Stimulated activated CD8-positive, alpha-beta memory T cell treated with anti-CD3 and anti-CD28 coated beads, Interleukin-12 subunit alpha, Interleukin-12 subunit beta, amount 100 ng/mL, for 4 hours (primary cell): ENCODE data around the gene SNAPIN.
"Not testable (repeated sequence)": the region's sequence is repeated elsewhere in the genome, so short reads cannot be mapped to it uniquely, and the experiment has no call there.

Experiments used
- DNase-seq: peaks from one replicate; pipeline ENCODE4 v3.0.0-alpha.2; 2020; ENCODE audit warnings: low read depth

The SNAPIN gene

GRCh38 chr1:153647346-153647714, 11.2 kb upstream of the SNAPIN start:
- no peak for DNase-seq

DNA sequence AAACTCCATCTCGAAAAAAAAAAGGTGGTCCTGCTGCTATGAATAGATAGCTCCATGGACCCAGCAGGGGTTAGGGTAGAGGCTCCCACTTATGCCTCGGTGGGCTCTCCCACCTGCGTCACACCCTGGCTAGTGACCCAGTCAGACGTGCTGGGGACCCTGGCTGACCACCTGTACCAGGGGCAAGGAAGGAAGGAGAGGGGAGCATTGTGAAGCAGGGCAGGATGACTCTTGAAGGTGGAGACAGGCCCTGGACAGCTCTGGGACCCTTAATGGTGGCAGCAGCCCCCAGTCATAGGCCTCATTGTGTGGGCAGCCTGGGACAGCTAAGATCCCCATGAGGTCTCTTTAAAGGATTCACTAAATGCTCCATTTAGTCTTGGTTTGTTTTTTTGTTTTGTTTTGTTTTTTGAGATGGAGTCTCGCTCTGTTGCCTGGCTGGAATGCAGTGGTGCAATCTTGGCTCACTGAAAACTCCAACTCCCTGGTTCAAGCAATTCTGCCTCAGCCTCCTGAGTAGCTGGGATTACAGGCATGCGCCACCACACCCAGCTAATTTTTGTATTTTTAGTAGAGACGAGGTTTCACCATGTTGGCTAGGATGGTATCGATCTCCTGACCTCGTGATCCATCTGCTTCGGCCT, 10.4 kb upstream of the SNAPIN start:
- DNase-seq, result no peak

DNA sequence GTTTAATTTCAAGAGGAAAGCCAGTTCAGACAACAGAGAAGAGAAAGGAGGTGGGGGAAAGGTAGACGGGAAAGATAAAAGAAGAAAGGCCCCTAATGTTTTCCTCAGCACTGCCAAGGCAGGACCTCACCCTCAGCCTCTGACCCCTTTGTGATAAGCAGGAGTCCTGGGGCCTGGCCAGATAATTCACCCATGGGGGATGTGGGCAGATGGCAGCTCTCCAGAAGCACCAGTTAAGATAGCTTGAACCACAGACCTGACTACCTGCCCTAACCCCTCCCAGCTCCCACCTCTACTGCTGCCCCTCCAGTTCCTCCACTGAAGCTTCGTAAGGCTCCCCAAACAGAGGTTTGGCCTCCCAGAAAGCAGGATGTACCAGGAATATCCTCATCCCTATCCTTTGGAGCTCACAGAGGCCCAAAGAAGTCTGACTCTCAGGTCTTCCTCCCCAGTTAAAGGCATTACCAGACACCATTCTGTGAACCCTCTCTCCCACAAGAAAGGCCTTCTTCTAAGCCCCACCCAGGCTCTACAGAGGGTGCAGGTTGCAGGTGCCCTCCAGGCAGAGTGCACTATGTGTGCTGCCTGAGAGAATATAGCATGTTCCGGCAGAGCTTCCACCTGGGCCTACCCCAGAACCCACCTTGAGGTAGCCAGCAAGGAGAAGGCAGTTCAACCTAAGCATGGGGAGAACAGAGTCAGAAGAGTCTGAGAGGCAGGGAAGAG, 9.2 kb upstream of the SNAPIN start:
- DNase-seq, result no peak

GRCh38 chr1:153649863-153650235, 8.7 kb upstream of the SNAPIN start:
- no peak for DNase-seq

DNA sequence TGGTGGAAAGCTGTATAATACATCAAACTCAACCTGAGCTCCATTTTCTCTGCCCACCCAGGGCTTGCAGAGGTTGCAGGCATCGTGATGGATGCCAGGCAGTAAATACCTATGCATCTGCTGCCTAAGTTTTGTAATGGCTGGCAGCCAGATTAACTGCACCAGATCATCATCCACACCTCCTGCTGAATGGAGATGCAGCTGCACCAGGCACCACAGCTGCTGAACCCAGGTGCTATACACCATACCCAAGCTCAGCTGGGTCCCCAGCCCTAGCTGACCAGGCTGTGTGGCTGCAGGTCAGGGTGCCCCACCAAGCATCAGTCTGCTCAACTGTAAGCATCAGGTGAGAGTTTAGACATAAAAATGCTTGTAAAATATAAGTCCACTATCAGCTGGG, 6.7 kb upstream of the SNAPIN start:
- no peak for DNase-seq

DNA sequence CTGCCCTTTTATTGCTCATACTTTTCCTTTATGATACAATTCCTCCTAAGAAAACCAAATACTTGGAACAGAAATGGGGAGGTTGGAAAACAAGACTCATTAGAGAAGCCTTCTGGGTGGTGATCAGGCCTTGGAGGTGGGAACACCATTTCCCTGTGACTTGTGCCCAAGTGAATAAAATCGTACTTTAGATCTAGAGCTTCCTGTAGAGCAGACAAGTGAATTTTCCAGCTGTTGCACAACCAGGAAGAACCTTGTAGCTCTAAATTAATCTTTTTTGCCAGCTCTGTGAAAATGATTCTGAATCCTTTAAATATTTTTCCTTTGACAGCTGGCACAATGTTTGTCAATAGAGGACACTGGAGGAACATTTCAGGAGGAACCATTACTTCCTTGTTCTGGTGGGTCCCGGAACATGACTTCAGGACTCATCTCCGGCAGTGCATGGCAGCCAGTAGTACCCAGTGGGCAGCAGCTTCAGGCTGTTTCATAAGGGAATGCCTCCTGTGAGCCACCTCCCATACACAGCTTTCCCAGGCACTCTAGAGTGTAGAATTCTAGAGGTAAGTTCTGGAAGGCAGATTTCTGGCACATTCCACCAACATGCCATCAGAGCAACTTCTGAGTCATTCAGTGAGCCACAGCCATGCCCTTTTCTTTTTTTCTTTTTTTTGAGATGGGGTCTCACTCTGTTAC, 5.5 kb upstream of the SNAPIN start:
- no peak for DNase-seq

- no peak for DNase-seq
Measured at GRCh38 chr1:153655333-153655732, 3.2 kb upstream of the SNAPIN start.

GRCh38 chr1:153659175-153659534, 652 bp downstream of the SNAPIN start:
- no peak for DNase-seq

- DNase-seq, result no peak
Measured at GRCh38 chr1:153659656-153660055, 1.2 kb downstream of the SNAPIN start.

DNA sequence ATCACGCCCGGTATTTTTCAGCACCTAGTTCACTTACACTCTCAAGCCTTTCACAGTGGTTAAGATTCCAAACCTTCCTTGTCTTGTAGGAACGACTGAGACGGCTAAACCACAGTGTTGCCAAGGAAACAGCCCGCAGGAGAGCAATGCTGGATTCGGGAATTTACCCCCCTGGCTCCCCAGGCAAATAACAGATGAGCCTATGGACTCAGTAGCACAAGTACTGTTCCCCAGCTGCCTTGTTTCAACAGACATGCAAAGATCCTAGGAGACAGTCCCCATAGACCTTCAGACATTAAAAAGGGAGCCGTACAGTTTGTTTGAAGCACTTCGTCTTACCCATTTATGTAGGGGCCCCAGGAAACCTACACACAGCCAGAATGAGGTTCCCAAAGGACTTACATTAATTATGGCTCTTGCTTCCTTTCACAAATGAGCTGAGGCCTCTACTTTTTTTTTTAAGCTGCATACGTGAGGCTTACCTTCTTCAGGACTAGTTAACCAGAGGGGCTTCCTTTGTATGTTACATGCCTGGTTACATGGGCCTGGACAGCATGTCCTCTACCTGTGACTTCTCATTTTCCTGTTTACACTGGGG, 2.7 kb downstream of the SNAPIN start:
- DNase-seq, result no peak

- no peak for DNase-seq
Measured at GRCh38 chr1:153662269-153662668, 3.8 kb downstream of the SNAPIN start.

DNA sequence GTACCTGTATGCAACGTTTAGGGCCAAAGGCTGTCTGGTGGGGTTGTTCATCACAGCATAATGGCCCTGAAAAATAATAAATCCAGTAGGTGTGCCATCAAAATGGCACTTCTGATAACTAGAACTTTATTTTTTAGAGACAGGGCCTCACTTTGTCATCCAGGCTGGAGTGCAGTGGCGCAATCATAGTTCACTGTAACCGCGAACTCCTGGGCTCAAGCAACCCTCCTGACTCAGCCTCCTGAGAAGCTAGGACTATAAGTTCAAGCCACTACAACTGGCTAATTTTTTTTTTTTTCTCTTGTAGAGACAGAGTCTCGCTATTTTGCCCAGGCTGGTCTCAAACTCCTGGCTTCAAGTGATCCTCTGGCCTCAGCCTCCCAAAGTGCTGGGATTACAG, 4.7 kb downstream of the SNAPIN start:
- DNase-seq, result no peak

DNA sequence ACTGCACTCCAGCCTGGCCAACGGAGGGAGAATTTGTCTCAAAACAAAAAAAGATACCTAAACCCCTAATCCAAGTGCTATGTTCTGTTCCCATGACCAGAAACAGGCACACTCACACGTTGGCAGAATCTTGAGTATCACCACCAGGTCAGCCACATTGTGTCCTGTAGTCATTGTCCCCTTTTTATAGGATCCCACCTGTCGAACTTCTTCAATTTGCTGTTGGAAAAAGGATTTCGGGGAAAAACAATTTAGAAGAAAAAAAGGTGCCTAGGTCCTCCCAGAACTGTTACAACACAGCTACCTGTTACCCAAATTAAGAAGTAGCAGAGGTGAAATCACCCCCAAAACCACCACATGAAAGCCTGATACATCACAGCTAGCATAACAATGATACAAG, 8.9 kb downstream of the SNAPIN start:
- no peak for DNase-seq

- not testable (repeated sequence) for DNase-seq
Measured at GRCh38 chr1:153668672-153669071, 10.2 kb downstream of the SNAPIN start.

DNA sequence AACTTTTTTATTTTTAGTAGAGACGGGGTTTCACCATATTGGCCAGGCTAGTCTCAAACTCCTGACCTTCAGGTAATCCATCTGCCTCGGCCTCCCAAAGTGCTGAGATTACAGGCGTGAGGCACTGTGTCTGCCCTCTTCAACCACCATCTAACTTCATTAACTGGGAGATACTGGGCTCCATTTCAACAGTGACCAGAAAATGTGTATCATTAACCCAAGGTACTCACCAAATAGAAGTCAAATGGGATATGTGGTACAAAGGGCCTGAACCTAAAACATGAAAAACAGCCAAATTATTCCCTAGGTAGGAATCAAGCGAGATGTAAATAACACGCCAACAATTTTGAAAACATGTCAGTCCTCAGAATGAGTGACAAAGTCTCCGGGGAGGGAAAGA, 11.1 kb downstream of the SNAPIN start:
- no peak for DNase-seq

GRCh38 chr1:153670257-153670858, 11.9 kb downstream of the SNAPIN start:
- no peak for DNase-seq

DNA sequence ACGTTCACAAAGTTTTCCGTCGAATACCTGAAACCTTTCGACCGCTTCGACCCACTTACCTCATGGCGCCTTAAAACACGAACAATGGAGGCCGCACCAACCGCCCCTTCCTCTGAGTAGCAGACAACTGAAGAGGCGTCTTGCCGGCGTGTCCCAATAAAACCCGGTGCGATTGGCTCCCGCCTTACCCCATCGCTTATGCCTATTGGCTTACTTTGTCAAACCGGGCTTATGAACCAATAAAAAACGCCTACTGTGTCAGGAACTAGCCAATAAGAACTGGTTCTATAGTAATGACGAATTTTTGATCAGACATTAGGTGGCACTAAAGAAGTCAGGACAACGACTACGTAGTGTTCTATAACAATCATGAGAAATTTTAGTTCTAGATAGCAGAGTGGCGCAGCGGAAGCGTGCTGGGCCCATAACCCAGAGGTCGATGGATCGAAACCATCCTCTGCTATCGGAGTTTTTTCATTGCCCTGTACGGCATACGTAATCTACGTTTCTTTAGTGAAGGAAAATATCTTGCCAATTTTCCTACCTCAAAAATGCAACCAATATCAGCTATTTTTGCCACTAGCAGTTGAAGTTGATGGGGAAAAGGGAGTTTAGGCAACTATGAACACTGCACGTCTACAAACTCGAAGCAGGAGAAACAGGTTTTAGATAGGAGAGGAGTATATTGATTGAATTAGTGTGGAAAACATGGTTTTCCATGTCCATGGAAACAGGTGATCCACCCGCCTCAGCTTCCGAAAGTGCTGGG, 12.5 kb downstream of the SNAPIN start, which contains the start of gene ILF2:
ILF2 (minus strand) TSS at position 135 of the 769 bp plus-strand sequence; CDS start at position 64, 71 bp downstream.
- peak; percentile 91 for DNase-seq

GRCh38 chr1:153671628-153672353, 13.3 kb downstream of the SNAPIN start:
- peak; percentile 21 for DNase-seq

DNA sequence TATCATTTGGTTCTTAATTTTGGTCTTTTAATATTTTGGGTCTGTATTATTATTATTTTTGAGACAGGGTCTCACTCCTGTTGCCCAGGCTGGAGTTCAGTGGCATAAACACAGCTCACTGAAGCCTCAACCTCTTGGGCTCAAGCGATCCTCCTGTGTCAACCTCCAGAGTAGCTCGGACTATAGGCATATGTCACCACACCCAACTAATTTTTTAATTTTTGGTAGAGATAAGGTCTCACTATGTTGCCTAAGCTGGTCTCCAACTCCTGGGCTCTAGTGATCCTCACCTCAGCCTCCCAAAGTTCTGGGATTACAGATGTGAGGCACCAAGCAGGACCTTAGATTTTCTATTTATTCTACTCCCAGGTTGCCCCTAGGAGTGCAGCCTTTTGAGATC, 15.0 kb downstream of the SNAPIN start:
- no peak for DNase-seq

- no peak for DNase-seq
Measured at GRCh38 chr1:153677718-153678518, 19.4 kb downstream of the SNAPIN start.
